DMS 273 (cell line): ENCODE measurements around the gene HPS3.
A peak's percentile ranks its signal among the peaks of the same experiment; 100 is the strongest.

ENCODE experiments used
- DNase-seq: peaks from one replicate; lab custom pipeline; 2025; ENCODE audit not compliant: unreplicated experiment; lab: John Stamatoyannopoulos, UW

HPS3 gene

DNA sequence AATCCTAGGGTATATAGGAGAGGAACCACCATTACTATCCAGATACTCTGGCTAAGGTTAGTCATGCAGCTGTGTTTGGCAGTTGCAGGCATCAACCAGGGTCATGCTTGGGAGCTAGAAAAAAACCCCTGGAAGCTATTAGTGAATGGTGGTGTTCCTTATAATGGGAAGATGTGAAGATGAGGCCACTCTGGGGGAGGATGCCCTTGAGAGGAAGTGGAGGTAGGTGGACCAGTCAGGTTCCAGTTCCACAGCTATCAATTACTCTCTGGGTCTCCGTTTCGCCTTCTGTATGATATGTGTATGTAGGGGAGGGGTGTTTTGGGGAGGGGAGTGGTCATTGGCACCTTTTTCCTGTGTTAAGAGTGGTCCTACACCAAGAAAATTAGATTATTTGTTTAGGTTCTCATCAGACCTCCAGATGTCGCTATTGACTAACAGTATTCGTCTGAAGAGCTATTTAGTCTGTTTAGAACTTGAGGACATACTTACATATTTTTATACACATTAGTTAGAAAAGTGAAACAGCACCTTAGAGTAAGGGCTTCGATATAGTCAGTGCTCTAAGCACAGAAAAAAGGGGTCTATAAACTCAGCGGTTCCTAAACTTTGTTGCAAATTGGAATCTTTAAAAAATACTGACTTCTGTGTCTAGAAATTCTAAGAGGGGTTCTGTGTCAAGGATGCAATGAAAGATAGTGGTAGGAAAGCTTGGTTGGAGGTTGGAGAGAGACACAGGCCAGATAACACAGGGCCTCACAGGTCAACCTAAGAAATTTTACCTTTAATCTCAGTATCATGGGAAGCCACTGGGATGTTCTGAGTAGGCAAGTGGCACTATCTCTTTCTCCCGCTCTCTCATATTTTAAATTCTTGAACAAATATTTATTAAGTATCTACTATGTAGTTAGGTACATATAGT, 9.1 kb upstream of the HPS3 start:
- DNase-seq, result peak; percentile 84

DNA sequence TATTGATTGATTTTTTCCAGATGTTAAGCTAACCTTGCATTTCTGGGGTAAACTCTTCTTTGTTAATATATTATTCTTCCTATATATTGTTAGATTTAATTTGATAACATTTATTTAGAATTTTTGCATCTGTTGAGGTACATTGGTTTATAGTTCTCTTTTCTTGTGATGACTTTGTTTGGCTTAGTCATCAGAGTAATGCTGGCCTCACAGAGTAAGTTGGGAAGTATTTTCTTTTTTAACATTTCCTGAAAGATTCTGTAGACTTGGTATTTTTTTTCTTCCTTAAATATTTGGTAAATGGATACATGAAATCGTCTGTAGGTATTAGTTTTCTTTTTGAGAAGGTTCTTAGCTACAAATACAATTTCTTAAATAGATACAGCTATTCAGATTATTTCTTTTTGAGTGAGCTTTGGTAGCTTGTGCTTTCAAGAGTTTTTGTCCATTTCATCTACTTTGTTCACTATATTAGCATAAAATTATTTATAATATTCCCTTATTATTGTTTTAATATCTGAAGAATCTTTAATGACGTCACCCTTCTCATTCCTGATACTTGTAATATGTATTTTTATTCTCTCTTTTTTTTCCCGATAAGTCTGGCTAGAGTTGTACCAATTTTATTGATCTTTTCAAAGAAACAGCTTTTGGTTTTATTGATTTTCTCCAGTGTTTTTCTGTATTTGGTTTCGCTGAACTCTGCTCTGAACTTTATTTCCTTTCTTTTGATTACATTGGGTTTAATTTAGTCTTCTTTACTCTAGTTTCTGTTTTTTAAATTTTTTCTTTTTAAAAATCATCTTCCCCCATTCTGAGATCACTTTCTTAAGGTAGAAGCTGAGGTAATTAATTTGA, 6.5 kb upstream of the HPS3 start:
- DNase-seq, result no peak

DNA sequence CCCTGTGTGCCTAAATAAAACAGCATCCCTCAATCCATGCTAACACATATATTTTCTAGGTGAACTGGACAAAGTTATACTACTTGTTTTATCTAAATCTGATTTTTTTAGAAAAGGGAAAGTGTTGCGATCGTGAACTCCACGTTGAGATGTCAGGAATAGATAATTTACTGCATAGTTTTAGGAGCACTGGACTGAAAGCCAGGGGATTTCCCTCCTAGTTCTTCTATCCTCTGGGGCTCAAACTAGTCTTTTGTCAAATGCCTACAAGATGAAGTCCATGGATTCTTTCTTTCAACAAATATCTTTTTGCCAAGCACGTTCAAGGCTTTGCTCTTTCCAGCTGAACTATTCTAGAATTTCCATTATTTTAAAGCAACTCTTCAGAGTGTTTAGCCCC, 617 bp upstream of the HPS3 start:
- DNase-seq, result no peak

DNA sequence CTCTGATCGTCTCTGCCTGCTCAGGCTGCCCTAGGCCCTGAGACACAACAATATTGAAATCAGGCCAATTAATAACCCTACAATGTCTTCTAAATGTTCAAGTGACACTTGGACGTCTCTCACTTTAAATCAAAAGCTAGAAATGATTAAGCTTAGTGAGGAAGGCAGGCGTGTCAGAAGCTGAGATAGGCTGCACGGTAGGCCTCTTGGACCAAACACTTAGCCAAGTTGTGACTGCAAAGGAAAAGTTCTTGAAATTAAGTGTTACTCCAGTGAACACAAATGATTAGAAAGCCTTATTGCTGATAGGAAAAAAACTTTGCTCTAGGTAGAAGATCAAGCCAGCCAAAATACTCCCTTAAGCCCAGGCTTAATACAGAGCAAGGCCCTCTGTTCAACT, 2.2 kb downstream of the HPS3 start:
- DNase-seq, result no peak

DNA sequence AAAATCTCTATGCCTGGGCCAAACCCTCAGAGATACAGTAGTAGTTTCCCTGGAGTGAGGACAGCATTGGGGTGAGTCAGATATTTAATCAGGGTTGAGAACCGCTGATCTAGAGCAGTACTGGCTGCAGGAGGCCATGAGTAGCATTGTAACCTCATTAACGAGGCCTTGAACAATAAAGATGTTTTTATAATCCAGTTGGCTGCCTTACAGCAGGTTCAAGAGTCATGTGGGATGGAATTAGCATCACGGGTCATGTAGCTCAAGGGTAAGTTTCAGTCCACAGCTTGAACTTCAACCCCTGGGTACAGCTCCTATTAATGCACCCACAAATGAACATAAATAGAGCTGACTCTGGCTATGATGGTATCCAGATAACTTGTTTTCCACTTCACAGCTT, 5.1 kb downstream of the HPS3 start:
- no peak for DNase-seq

DNA sequence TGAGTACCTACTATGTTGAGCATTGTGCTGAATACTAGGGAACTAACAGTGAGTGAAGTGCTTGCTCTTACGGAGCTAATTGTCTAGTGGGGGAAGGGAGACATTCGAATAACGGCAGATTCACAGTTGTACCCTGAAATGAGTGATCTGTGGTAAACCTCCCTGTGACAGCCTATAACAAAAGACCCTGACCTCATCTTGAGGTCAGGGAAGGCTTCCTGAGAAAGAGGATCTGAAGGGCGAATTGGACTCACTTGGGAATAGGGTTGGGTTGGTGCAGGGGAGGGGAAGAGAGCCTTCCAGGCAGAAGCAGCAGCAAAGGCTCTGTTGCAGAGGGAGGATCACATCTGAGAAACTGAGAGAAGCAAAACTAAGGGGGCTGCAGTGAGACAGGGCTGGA, 13.2 kb downstream of the HPS3 start:
- DNase-seq, result no peak

DNA sequence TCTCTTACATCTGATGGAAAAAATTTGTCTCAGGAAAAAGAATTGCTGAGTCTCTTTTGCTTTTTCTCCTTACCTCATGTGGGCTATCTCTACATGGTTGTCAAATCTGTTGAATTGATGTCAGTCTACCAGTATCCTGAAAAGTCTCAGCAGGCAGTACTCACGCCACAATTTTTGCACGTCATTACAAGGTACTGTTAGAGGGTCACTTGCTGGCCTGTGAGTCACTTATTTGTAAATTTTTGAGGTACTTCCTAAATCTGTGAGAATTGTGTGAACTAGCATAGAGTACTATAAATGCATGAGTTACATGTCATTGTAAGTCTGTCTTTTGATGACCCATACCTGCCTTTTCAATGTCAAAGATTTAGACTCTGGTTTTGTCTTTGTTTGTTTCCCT, 15.9 kb downstream of the HPS3 start:
- DNase-seq, result no peak

DNA sequence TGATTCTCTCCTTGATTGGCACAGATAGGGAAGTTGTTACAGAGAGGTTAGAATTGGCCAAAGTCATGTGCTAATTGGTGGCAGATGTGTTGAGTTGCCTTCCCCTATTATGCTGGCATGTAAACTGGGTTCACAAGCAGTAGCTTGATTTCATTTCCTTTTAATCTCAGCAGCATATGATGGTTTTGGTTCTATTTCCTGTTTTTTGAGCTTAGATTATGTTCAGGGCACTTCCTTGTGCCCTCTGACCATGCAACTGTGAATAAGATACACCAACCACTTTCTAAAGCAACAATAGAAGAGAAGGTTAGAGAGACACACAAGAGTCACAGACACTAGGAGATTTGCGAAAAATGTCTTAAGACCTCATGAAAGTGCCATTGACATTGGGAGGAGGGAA, 16.5 kb downstream of the HPS3 start:
- no peak for DNase-seq

DNA sequence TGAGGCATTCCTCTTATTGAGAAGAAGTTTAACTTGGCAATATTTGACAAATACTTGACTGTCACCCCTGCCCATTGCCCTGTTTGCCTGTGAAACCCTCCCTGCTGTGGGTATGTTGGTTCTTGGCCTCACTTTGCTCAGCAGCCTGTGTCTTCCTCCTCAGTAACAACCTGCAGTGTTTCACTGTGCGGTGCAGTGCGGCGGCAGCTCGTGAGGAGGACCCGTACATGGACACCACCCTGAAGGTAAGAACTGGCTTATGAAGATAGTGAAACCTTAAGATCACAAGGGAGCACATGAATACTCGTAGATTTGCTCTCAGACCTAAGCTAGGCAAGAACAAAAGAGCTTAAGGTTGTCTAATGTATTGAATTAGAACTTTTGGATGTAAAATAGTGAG, 21.0 kb downstream of the HPS3 start:
- no peak for DNase-seq

DNA sequence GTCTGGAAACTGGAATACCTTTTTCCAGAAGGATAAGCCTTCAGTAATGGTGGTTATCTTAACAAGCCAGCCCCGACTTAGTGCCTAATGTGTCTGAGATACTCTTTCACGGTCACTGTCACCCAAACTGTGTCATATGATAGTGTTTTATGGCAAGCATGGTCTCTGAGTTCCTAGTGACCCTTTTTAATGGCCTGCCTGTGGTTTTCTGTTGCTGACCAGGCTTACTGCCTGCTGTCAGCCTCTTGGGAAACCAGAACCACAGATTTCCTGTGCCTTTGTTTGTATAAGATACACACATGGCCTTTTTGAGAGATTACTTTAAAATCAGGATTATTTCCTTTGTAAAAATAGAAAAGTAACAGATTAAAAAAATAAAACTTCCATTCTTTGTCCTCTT, 22.4 kb downstream of the HPS3 start:
- DNase-seq, result no peak

DNA sequence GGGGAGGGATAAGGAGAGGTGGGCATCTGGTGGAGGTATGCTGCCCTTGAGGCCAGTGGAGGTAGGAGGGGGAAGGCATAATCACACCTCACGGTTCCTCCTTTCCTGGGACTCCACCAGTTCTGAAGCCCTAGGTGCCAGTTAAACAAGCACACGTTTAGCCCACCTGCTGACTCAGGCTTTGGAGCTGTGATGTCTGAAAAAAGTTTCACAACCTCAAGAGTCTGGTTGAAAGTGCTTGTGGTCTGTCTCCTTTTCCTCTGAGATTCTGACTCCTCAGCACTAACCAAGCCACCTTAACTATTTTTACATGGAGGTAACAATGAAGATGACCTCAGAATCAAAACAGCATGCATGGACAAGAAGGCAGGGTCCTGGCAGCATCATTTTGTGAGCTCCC, 23.0 kb downstream of the HPS3 start:
- no peak for DNase-seq

DNA sequence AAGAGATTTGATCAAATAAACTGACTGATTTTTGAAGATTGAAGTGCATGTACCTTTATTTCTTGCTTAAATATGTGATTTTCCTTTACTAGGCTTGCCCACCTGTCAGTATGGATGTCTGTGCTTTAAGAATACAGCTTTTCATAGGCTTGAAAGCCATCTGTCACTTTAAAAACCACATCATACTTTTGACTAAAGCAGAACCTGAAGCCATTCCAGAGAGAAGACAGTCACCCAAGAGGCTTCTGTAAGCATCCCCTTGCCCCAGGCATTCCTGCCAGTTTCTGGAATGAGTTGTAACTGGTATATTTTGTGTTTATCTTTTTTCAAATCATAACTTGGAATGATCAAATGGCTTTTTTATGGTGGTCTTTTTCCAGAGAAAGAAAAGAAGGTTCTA, 24.0 kb downstream of the HPS3 start:
- peak; percentile 25 for DNase-seq

DNA sequence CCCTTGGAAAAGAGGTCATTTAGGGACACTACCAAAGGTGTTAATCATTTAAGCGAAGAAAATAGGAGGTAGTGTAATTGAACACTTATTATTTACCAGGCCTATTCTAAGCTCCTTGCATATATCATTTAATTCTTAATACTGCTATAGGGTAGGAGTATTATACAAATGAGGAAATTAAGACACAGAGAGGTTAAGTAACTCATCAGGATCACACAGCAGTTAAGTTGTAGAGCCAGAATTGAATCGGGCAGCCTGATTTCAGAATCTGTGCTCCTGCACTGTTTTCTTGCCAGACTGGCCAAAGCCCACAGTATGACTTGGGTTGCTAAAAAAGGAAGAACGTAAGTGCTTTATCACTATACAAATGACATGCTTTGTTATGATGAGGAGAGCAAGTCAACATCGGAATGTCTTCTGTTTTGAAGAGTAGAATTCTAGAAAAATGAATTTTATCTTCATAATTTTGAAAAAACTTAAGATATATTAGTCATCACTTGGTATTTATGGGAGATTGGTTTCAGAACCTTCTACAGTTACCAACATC, 31.4 kb downstream of the HPS3 start:
- no peak for DNase-seq

DNA sequence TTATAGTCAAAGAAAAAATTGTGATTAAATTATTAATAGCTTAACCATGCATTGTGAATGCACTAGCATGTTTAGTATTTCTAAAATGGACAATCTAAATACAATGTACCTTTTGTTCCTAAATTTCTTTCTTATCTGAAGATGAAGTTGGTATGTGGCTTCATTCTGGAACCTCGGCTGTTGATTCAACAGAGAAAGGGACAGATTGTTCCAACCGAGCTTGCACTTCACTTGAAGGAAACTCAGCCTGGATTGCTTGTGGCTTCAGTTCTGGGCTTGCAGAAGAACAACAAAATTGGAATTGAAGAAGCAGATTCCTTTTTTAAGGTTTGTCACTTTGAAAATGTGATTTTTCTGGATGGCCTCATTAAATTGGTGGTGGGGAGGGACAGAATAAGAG, 32.6 kb downstream of the HPS3 start:
- DNase-seq, result no peak

DNA sequence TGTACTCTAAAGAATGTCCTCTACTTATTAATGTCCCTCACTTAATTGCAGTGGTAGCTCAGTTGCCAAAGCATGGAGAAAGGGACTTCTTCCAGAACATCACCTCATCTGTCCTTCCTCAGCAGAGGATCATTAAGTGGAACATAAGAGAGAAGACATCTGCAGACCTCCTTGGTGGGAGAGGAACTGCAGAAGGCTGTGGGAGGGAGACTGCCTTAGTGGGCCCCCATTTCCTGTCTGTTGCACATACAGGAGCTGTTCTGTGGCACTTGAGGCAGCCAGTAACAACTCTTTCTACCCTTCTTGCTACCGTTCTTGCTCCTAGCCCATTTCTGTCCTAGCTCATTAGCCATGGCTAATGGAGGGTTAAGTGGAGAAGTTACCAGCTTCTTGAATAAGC, 33.6 kb downstream of the HPS3 start:
- DNase-seq, result no peak

DNA sequence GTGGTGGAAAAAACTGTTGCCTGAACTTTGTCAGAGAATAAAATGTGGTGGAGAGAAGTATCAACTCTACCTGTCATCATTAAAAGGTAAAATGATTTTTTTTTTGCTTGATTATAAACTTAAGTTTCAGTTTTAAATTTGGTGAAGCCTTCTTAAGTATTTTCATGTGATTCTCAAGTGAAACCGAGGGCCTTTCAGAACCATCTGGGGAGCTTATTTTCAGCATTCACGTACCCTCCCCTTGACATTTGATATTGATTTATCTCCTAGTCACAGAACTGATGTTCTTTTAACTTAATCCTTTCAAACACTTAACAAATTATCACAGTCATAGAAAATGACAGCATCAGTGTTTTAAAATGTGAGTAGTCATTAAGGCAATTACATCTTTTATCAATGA, 38.5 kb downstream of the HPS3 start:
- no peak for DNase-seq

DNA sequence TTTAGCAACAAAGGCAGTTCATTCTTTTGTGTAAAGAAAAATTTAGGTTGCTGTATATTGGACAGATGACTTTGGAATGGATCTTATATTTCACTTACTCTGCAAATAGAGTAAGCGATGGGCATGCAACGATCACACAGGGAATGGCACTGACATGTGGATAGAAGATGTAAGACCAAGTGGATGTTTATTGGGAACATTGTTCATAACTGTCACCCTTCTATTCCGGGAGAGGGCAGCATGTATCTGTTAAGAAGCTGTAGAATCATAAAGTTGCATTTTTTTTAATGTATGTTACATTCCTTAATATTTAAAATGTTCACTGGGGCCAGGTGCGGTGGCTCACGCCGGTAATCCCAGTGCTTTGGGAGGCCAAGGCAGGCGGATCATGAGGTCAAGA, 41.2 kb downstream of the HPS3 start:
- no peak for DNase-seq

DNA sequence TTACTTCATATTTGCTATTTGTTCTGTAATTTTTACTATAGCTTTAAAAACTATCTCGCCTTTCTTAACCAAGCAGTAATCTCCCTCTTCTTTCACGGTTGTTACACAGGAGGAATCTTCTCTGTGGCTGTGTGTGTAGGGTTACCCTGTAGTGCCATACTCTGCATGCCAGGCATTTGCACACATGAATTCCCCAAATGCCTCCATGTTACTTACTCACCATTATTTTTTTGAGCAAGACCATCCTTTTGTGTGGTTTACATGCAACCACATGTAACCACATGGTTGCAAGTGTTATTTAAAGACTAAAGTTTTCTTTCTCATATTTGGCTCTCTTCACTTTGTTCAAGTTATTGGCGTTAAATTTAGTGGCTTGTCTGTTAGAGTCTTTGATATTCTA, 45.5 kb downstream of the HPS3 start:
- no peak for DNase-seq

DNA sequence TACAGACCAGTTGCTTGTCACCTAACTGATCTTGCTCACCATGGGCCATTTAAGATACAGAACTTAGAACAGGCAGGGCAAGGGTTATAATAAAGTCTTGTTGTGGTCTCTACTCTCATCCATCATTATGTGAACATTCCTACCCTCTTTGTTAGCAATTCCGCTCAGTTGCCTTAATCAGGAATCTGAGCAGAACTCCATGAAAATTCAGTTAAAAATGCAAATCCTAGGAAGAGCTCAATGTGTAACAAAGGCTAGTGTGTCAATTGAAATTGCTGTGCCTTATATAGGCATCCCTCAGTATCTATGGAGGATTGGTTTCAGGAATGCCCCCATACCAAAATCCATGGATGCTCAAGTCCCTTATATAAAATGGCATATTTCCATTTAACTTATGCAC, 47.7 kb downstream of the HPS3 start:
- no peak for DNase-seq

DNA sequence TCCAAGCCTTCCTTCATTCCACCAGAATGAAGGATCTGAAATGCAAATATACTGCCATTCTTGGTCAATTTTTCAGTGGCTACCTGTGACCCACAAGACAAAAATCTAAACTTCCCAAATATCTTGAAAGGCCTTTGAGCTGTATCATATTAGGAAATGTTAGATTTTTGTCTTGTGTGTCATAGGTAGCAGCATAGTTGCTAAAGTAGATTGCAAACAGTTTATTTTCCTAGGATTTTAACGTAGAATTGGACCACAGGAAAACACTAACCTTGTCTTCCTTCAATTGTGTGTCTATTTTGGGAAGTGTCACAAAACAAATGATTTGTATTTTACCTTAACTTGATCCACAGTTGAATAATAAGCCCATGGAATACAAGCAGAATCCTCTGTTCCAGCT, 49.8 kb downstream of the HPS3 start:
- DNase-seq, result no peak

DNA sequence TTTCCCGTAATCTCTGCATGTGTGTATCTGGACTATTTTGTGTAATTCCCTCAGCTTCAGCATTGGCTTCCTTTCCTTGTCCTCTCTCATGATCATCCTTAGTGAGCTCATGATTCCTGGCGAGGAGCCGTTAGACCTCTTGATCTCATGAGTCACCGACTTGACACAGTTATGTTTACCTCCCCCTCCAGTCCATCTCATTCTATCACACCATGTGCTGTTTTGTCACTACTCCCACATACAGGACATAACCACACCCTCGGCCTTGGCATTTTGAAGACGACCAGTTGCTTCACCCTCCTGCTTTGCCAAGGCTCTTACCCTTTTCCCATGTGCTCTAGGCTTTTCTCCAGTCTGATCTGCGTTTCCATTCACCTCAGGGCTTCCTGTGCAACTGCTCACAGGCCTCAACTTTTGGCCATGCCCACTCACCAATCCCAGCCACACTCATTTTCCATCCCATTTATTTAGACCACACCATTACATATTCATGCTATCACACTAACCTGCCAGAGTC, 50.7 kb downstream of the HPS3 start:
- peak; percentile 48 for DNase-seq

DNA sequence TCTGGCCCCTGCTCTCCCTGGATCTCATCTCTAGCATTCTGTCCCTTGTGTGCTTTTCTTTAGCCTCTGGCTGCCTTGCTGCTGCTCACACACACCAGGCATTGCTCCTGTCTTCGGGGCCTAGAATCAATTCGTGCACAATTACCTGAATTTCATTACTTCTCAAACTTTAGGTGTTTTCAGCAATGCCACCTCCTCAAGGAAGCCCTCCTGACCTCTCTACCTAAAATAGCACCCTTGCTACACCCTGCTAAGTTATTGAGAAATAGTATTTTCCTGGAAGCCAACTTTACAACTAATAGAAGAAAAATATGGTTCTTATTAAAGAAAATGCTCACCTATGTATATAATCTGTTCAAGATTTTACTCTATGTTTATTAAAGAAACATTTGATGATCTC, 51.7 kb downstream of the HPS3 start:
- DNase-seq, result no peak
